Keratinocyte (primary cell): ENCODE results near the gene STRN4.

Experiments used
- EZH2 ChIP-seq: IDR thresholded peaks from one replicate; pipeline ENCODE4 v1.6.1; 2012; ENCODE audit warnings: inconsistent platforms, mild to moderate bottlenecking, low read length, moderate library complexity
- TF ChIP-seq, protein P1 (sequence below), 3 experiments: IDR thresholded peaks in 1 of 3; conservative IDR thresholded peaks in 1 of 3; optimal IDR thresholded peaks in 1 of 3; 2 replicates in 2 of 3; 3 replicates in 1 of 3; pipeline versions ENCODE3 to v1.5.1; 2011; ENCODE audit warnings: low read length in 3 of 3, mild to moderate bottlenecking in 3 of 3, moderate library complexity in 2 of 3, control low read depth in 1 of 3, inconsistent platforms in 1 of 3; ENCODE audit not compliant: insufficient read depth in 2 of 3; ENCODE audit errors: extremely low read depth in 1 of 3

GRCh38 chr19:46692918-46693722 is 53.1 kb downstream of the STRN4 start:
- no peak for TF ChIP-seq EZH2
- TF ChIP-seq, protein P1, sequence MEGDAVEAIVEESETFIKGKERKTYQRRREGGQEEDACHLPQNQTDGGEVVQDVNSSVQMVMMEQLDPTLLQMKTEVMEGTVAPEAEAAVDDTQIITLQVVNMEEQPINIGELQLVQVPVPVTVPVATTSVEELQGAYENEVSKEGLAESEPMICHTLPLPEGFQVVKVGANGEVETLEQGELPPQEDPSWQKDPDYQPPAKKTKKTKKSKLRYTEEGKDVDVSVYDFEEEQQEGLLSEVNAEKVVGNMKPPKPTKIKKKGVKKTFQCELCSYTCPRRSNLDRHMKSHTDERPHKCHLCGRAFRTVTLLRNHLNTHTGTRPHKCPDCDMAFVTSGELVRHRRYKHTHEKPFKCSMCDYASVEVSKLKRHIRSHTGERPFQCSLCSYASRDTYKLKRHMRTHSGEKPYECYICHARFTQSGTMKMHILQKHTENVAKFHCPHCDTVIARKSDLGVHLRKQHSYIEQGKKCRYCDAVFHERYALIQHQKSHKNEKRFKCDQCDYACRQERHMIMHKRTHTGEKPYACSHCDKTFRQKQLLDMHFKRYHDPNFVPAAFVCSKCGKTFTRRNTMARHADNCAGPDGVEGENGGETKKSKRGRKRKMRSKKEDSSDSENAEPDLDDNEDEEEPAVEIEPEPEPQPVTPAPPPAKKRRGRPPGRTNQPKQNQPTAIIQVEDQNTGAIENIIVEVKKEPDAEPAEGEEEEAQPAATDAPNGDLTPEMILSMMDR (optimal IDR thresholded peaks at IDR 0.05 in 1 of 3, IDR thresholded peaks at IDR 0.05 in 1 of 3, conservative IDR thresholded peaks at IDR 0.05 in 1 of 3; ENCODE audit: extremely low read depth in 1 of 3, insufficient read depth in 2 of 3, low read length in 3 of 3): no peak
